ENCODE data around the gene CHCHD5. TPM values are rescaled to one million over a fixed set of nuclear protein-coding genes. Genes with fewer than 3 reads are reported as not detected.

The CHCHD5 gene
- total RNA-seq, 1 donor: 10.1 TPM

DNA sequence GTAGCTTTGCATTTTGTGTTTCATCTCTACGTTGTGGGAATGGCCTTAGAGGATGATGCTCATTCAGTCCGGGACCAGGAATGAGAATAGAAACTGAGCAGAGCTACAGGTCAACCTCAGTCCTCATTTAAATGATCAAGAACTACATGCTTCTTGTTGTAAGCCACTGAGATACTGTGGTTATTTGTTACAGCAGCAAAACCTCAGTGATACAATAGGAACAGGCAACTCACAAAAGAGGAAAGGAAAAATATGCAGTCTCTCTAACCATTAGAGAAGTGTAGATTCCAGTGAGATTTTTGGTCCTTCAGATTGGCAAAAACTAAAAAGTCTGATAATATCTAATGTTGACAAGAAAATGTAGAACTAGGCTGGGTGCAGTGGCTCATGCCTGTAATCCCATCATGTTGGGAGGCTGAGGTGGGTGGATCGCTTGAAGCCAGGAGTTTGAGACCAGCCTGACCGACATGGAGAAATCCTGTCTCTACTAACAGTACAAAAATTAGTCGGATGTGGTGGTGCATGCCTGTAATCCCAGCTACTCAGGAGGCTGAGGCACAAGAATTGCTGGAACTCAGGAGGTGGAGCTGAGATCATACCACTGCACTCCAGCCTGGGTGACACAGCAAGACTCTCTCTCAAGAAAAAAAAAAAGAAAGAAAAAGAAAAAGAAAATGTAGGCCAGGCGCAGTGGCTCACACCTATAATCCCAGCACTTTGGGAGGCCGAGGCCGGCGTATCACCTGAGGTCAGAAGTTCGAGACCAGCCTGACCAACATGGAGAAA is 13.3 kb downstream of the CHCHD5 start:
- no peaks in the 10 kb centered on the region for H3K36me3 ChIP-seq (ENCODE audit: insufficient read depth, low read length)
- TF ChIP-seq CTCF (IDR thresholded peaks at IDR 0.05; ENCODE audit: extremely low read depth, low read depth, low read length): no peak
- H3K4me1 ChIP-seq (ENCODE audit: insufficient read depth, low read length): peaks cover 8% of the 10 kb centered on the region
- no peak overlapping the region for H3K4me3 ChIP-seq (ENCODE audit: insufficient read depth, low read length)
- DNase-seq (ENCODE audit: insufficient read length, low spot score, missing footprints): no peak
- H3K4me2 ChIP-seq (ENCODE audit: insufficient read depth, low read length): no peak overlapping the region
- no peaks in the 10 kb centered on the region for H3K27me3 ChIP-seq (ENCODE audit: insufficient read depth, low read length)
- H2AFZ ChIP-seq (ENCODE audit: low read length): no peak overlapping the region
- no peaks in the 10 kb centered on the region for H3K79me2 ChIP-seq (ENCODE audit: insufficient read depth, low read length)
- H3K27ac ChIP-seq (ENCODE audit: low read depth, low read length): no peak overlapping the region
- H3K9me3 ChIP-seq (ENCODE audit: low read depth, low read length): no peaks in the 10 kb centered on the region
- H4K20me1 ChIP-seq (ENCODE audit: insufficient read depth, low read length): no peaks in the 10 kb centered on the region

DNA sequence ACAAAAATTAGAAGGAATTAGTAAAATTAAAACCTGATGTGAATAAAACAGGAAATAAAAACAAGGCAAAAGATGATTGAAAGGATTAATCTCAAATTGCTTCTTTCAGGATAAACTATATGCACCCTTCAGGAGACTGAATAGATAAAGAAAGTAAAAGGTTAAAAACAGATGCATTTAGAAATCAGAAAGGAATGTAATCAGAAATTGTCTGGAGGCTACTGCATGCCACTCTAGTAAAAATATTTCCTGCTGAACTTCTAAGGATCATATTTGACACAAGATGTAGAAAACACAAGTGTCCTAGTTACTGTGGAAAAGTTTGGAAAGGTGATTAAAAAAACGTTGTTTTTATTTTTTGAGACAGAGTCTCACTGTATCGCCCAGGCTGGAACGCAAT is 16.2 kb downstream of the CHCHD5 start:
- DNase-seq (ENCODE audit: insufficient read length, low spot score, missing footprints): peak; percentile 45
- Histone ChIP-seq H3K4me2 (ENCODE audit: insufficient read depth, low read length) (peak overlapping the region; percentile 77), H3K9me3 (ENCODE audit: low read depth, low read length) (no peaks in the 10 kb centered on the region), H3K27me3 (ENCODE audit: insufficient read depth, low read length) (no peaks in the 10 kb centered on the region), H2AFZ (ENCODE audit: low read length) (no peak overlapping the region), H3K36me3 (ENCODE audit: insufficient read depth, low read length) (no peaks in the 10 kb centered on the region), H4K20me1 (ENCODE audit: insufficient read depth, low read length) (no peaks in the 10 kb centered on the region), H3K4me3 (ENCODE audit: insufficient read depth, low read length) (no peak overlapping the region), H3K27ac (ENCODE audit: low read depth, low read length) (no peak overlapping the region), H3K4me1 (ENCODE audit: insufficient read depth, low read length) (peaks cover 8% of the 10 kb centered on the region), H3K79me2 (ENCODE audit: insufficient read depth, low read length) (no peaks in the 10 kb centered on the region)
- no peak for TF ChIP-seq CTCF (IDR thresholded peaks at IDR 0.05; ENCODE audit: extremely low read depth, low read depth, low read length)

DNA sequence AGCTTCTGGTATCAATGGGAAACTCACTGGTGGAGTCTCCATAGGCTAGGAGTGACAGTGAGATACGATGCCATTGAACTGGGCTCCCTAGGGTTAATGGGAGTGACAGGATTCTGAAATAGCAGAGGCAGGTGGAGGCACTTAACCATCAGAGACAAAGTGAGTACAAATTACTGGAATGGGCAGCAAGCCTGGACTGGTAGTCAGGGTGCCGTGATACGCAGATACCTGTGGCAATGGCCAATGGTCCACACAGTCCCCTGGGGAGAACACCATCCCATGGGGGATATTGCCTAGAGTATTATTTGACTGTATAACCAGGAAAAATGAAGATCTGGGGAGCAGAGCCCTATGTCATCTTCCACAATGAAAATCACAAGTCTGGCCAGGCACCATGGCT is 17.3 kb downstream of the CHCHD5 start:
- Histone ChIP-seq H4K20me1 (ENCODE audit: insufficient read depth, low read length) (no peaks in the 10 kb centered on the region), H3K36me3 (ENCODE audit: insufficient read depth, low read length) (no peaks in the 10 kb centered on the region), H3K9me3 (ENCODE audit: low read depth, low read length) (no peaks in the 10 kb centered on the region), H3K4me1 (ENCODE audit: insufficient read depth, low read length) (peaks cover 8% of the 10 kb centered on the region), H3K4me2 (ENCODE audit: insufficient read depth, low read length) (no peak overlapping the region), H3K27me3 (ENCODE audit: insufficient read depth, low read length) (no peaks in the 10 kb centered on the region), H2AFZ (ENCODE audit: low read length) (no peak overlapping the region), H3K27ac (ENCODE audit: low read depth, low read length) (no peak overlapping the region), H3K4me3 (ENCODE audit: insufficient read depth, low read length) (no peak overlapping the region), H3K79me2 (ENCODE audit: insufficient read depth, low read length) (no peaks in the 10 kb centered on the region)
- no peak for TF ChIP-seq CTCF (IDR thresholded peaks at IDR 0.05; ENCODE audit: extremely low read depth, low read depth, low read length)
- DNase-seq (ENCODE audit: insufficient read length, low spot score, missing footprints): no peak

- no peak for DNase-seq (ENCODE audit: insufficient read length, low spot score, missing footprints)
- TF ChIP-seq CTCF (IDR thresholded peaks at IDR 0.05; ENCODE audit: extremely low read depth, low read depth, low read length): no peak
- Histone ChIP-seq H3K27ac (ENCODE audit: low read depth, low read length) (no peak overlapping the region), H2AFZ (ENCODE audit: low read length) (no peak overlapping the region), H3K4me2 (ENCODE audit: insufficient read depth, low read length) (no peak overlapping the region), H4K20me1 (ENCODE audit: insufficient read depth, low read length) (no peaks in the 10 kb centered on the region), H3K4me3 (ENCODE audit: insufficient read depth, low read length) (no peak overlapping the region), H3K4me1 (ENCODE audit: insufficient read depth, low read length) (peaks cover 8% of the 10 kb centered on the region), H3K79me2 (ENCODE audit: insufficient read depth, low read length) (no peaks in the 10 kb centered on the region), H3K36me3 (ENCODE audit: insufficient read depth, low read length) (no peaks in the 10 kb centered on the region), H3K27me3 (ENCODE audit: insufficient read depth, low read length) (no peaks in the 10 kb centered on the region), H3K9me3 (ENCODE audit: low read depth, low read length) (no peaks in the 10 kb centered on the region)
Observed at GRCh38 chr2:112602917-112603316, 18.5 kb downstream of the CHCHD5 start.
